Panc1 (cell line): Measurements from ENCODE around the gene SMIM31. TPM values are rescaled to one million over a fixed set of nuclear protein-coding genes. Genes with fewer than 3 reads are reported as not detected.

Experiments
- ATAC-seq: fragments of 200-7000 bp; cut with Tn5 transposase; 2 replicates; pipeline ENCODE4 v1.9.1; 2020; ENCODE audit warnings: mild to moderate bottlenecking, moderate library complexity
- BruUV-seq: library from RNA; stranded (reverse); fragments of 400-500 nt; replicated peaks from 2 replicates; lab custom pipeline; 2021; lab: Mats Ljungman, UMichigan
- CTCF ChIA-PET: fragments of 300-600 bp; sonication (Branson Sonifier 250); formaldehyde crosslinking; loops from one replicate; lab custom pipeline; 2022; ENCODE audit warnings: antibody characterized with exemption; lab: Charles Lee
- POLR2A ChIA-PET: fragments of 300-600 bp; sonication (Branson Sonifier 250); formaldehyde crosslinking; loops from one replicate; lab custom pipeline; 2022; ENCODE audit warnings: antibody characterized with exemption; lab: Charles Lee
- DNase-seq: peaks from one replicate; pipeline ENCODE4 v3.0.0-alpha.2; 2010; ENCODE audit warnings: low read depth, low spot score
- H3K27ac ChIP-seq: 2 replicates; pipeline ENCODE4 v1.5.1; 2011; ENCODE audit warnings: mild to moderate bottlenecking, low read length, inconsistent platforms
- H3K27me3 ChIP-seq: fragments of 200-500 bp; sonication (Bioruptor generic); 2 replicates; pipeline ENCODE4 v1.6.0; 2014; ENCODE audit warnings: low read length, inconsistent platforms; ENCODE audit not compliant: control insufficient read depth, insufficient read depth
- H3K36me3 ChIP-seq: fragments of 200-500 bp; sonication (Bioruptor generic); 2 replicates; pipeline ENCODE4 v1.5.1; 2014; ENCODE audit warnings: inconsistent platforms, mild to moderate bottlenecking, low read length, moderate library complexity; ENCODE audit not compliant: control insufficient read depth, insufficient read depth
- H3K4me1 ChIP-seq: 2 replicates; pipeline ENCODE4 v1.5.1; 2011; ENCODE audit warnings: inconsistent platforms, mild to moderate bottlenecking, low read length, moderate library complexity; ENCODE audit not compliant: control insufficient read depth, insufficient read depth
- H3K4me3 ChIP-seq, 2 experiments: 2 replicates each; pipeline ENCODE4 v1.5.1; 2011 to 2012; ENCODE audit warnings: low read depth in 2 of 2, low read length in 2 of 2, mild to moderate bottlenecking in 2 of 2, inconsistent platforms in 1 of 2, moderate library complexity in 1 of 2
- H3K9me3 ChIP-seq: fragments of 200-500 bp; sonication (Bioruptor generic); 2 replicates; pipeline ENCODE4 v1.5.1; 2014; ENCODE audit warnings: low read depth, mild to moderate bottlenecking, inconsistent platforms, low read length, moderate library complexity; ENCODE audit not compliant: control insufficient read depth, insufficient read depth
- CTCF ChIP-seq: fragments of 450-650 bp; IDR thresholded peaks from 2 replicates; pipeline ENCODE4 v1.5.1; 2017; ENCODE audit warnings: mild to moderate bottlenecking
- POLR2AphosphoS5 ChIP-seq: IDR thresholded peaks from 2 replicates; pipeline ENCODE4 v1.6.1; 2012; ENCODE audit warnings: mild to moderate bottlenecking, low read depth, low read length, moderate library complexity
- REST ChIP-seq, 2 experiments: IDR thresholded peaks; 2 replicates each; pipeline ENCODE4 v1.6.1; 2011 to 2012; ENCODE audit warnings: low read depth in 2 of 2, control low read depth in 1 of 2, low read length in 1 of 2, mild to moderate bottlenecking in 1 of 2, moderate library complexity in 1 of 2; ENCODE audit not compliant: insufficient read depth in 1 of 2
- SIN3A ChIP-seq: IDR thresholded peaks from 2 replicates; pipeline ENCODE4 v1.6.1; 2012; ENCODE audit warnings: low read depth, mild to moderate bottlenecking, low read length, moderate library complexity, borderline replicate concordance; ENCODE audit not compliant: insufficient read depth
- TCF7L2 ChIP-seq: IDR thresholded peaks from 2 replicates; pipeline ENCODE4 v1.6.1; 2011; ENCODE audit warnings: mild to moderate bottlenecking, low read depth, low read length, inconsistent platforms
- in situ Hi-C: cut with HindIII; loops from 2 replicates; pipeline ENCODE4 v1.10.0; 2016; ENCODE audit warnings: low sequenced_read_pairs, low pct_unique_long_range_greater_than_20kb
- intact Hi-C: fragments of 100-400 bp; cut with micrococcal nuclease; formaldehyde crosslinking; loops from one replicate; pipeline ENCODE4 v1.10.0; 2022; ENCODE audit not compliant: unreplicated experiment
- total RNA-seq: library from RNA; stranded (reverse); gene quantifications from one replicate; pipeline ENCODE4 v1.2.1, GENCODE V29; 2021; ENCODE audit not compliant: unreplicated experiment

Gene SMIM31
- total RNA-seq, 1 experiment from 2014 or later: not detected

- no peaks in the 10 kb centered on the region for H3K9me3 ChIP-seq
- no peaks in the 10 kb centered on the region for H3K4me1 ChIP-seq
- no peaks in the 10 kb centered on the region for H3K27me3 ChIP-seq
- DNase-seq (no peak), ATAC-seq (no peak)
- POLR2A ChIA-PET: no interaction called here
- intact Hi-C loops: no loop called here
- H3K36me3 ChIP-seq: no peaks in the 10 kb centered on the region
- H3K4me3 ChIP-seq: no peak overlapping the region
- in situ Hi-C loops: no loop called here
- CTCF ChIA-PET: no interaction called here
- H3K27ac ChIP-seq: no peak overlapping the region
- no TSS peak for BruUV-seq
- TF ChIP-seq POLR2AphosphoS5 (no peak), SIN3A (no peak), REST (IDR thresholded peaks at IDR 0.05; ENCODE audit: insufficient read depth in 1 of 2, low read depth in 2 of 2, low read length in 1 of 2) (no peak), CTCF (no peak)
These were observed 36.3 kb downstream of the SMIM31 start for GRCh38 chr4:164790249-164790648.

GRCh38 chr4:164799410-164799809 is 45.5 kb downstream of the SMIM31 start:
- Histone ChIP-seq H3K27ac (no peak overlapping the region), H3K27me3 (no peaks in the 10 kb centered on the region), H3K4me3 (no peak overlapping the region), H3K4me1 (no peaks in the 10 kb centered on the region), H3K9me3 (no peaks in the 10 kb centered on the region), H3K36me3 (no peaks in the 10 kb centered on the region)
- intact Hi-C loops (no loop called here), in situ Hi-C loops (no loop called here)
- ATAC-seq (no peak), DNase-seq (no peak)
- no peak for TF ChIP-seq POLR2AphosphoS5
- no peak for TF ChIP-seq REST (IDR thresholded peaks at IDR 0.05; ENCODE audit: insufficient read depth in 1 of 2, low read depth in 2 of 2, low read length in 1 of 2)
- no peak for TF ChIP-seq CTCF
- no peak for TF ChIP-seq SIN3A
- no peak for TF ChIP-seq TCF7L2
- CTCF ChIA-PET: no interaction called here
- POLR2A ChIA-PET: no interaction called here
- BruUV-seq: no TSS peak
